H9 (cell line): ENCODE measurements around the gene MYADM. TPM values are rescaled to one million over a fixed set of nuclear protein-coding genes. Genes with fewer than 3 reads are reported as not detected.

Experiments used
- DNase-seq: peaks from one replicate; pipeline ENCODE4 v3.0.0-alpha.2; 2017
- H2AFZ ChIP-seq: one replicate; pipeline ENCODE4 v1.6.1; 2013; ENCODE audit warnings: mild to moderate bottlenecking, low read length, control low read depth, moderate library complexity
- H2AK5ac ChIP-seq: 2 replicates; pipeline ENCODE4 v1.6.1; 2013; ENCODE audit warnings: low read length, control low read depth, mixed read lengths; ENCODE audit not compliant: insufficient read length
- H2BK120ac ChIP-seq: one replicate; pipeline ENCODE4 v1.6.1; 2013; ENCODE audit warnings: low read depth, mild to moderate bottlenecking, low read length, control low read depth, inconsistent platforms; ENCODE audit not compliant: poor library complexity, severe bottlenecking
- H2BK12ac ChIP-seq: 2 replicates; pipeline ENCODE4 v1.6.1; 2013; ENCODE audit warnings: low read length, control low read depth, mixed read lengths, low read depth; ENCODE audit not compliant: insufficient read length
- H2BK15ac ChIP-seq: 2 replicates; pipeline ENCODE4 v1.6.1; 2013; ENCODE audit warnings: low read depth, low read length, control low read depth
- H2BK20ac ChIP-seq: one replicate; pipeline ENCODE4 v1.6.1; 2013; ENCODE audit warnings: low read depth, mild to moderate bottlenecking, low read length, control low read depth, inconsistent platforms; ENCODE audit not compliant: poor library complexity, severe bottlenecking
- H2BK5ac ChIP-seq: 2 replicates; pipeline ENCODE4 v1.6.1; 2013; ENCODE audit warnings: low read length, control low read depth, mixed read lengths; ENCODE audit not compliant: insufficient read length
- H3K14ac ChIP-seq: 2 replicates; pipeline ENCODE4 v1.6.1; 2013; ENCODE audit warnings: low read length, control low read depth; ENCODE audit not compliant: insufficient read depth
- H3K18ac ChIP-seq: 2 replicates; pipeline ENCODE4 v1.6.1; 2013; ENCODE audit warnings: low read depth, mild to moderate bottlenecking, mixed read lengths, low read length, control low read depth; ENCODE audit not compliant: insufficient read length
- H3K23ac ChIP-seq: 2 replicates; pipeline ENCODE4 v1.6.1; 2013; ENCODE audit warnings: low read length, control low read depth, mixed read lengths, low read depth; ENCODE audit not compliant: insufficient read length
- H3K23me2 ChIP-seq: 2 replicates; pipeline ENCODE4 v1.6.1; 2013; ENCODE audit warnings: low read depth, mild to moderate bottlenecking, mixed read lengths, low read length, control low read depth; ENCODE audit not compliant: insufficient read length, poor library complexity, severe bottlenecking
- H3K27ac ChIP-seq: 2 replicates; pipeline ENCODE4 v1.5.1; 2013; ENCODE audit warnings: low read length, control low read depth, mixed read lengths, low read depth; ENCODE audit not compliant: insufficient read length
- H3K27me3 ChIP-seq: 2 replicates; pipeline ENCODE4 v1.6.1; 2013; ENCODE audit warnings: low read length, control low read depth, inconsistent platforms; ENCODE audit not compliant: insufficient read depth
- H3K4ac ChIP-seq: 2 replicates; pipeline ENCODE4 v1.6.1; 2013; ENCODE audit warnings: low read depth, mild to moderate bottlenecking, control low read depth, inconsistent platforms, low read length, moderate library complexity
- H3K4me1 ChIP-seq: 2 replicates; pipeline ENCODE4 v1.6.1; 2013; ENCODE audit warnings: low read length, control low read depth, inconsistent platforms; ENCODE audit not compliant: insufficient read depth
- H3K4me2 ChIP-seq: 2 replicates; pipeline ENCODE4 v1.6.1; 2013; ENCODE audit warnings: low read length, control low read depth, mixed read lengths; ENCODE audit not compliant: insufficient read length, insufficient read depth
- H3K56ac ChIP-seq: 2 replicates; pipeline ENCODE4 v1.6.1; 2013; ENCODE audit warnings: low read depth, mild to moderate bottlenecking, mixed read lengths, low read length, control low read depth; ENCODE audit not compliant: insufficient read length
- H3K79me1 ChIP-seq: 2 replicates; pipeline ENCODE4 v1.6.1; 2013; ENCODE audit warnings: low read depth, mild to moderate bottlenecking, moderate library complexity, low read length, control low read depth, inconsistent platforms; ENCODE audit not compliant: insufficient read depth, poor library complexity, severe bottlenecking
- H3K79me2 ChIP-seq: 2 replicates; pipeline ENCODE4 v1.6.1; 2013; ENCODE audit warnings: low read length, control low read depth, inconsistent platforms; ENCODE audit not compliant: insufficient read depth
- H3K9ac ChIP-seq: 2 replicates; pipeline ENCODE4 v1.6.1; 2013; ENCODE audit warnings: low read length, control low read depth, mixed read lengths; ENCODE audit not compliant: insufficient read length; ENCODE audit errors: extremely low read depth
- H3K9me3 ChIP-seq: one replicate; pipeline ENCODE4 v1.6.1; 2013; ENCODE audit warnings: low read depth, low read length, inconsistent platforms; ENCODE audit not compliant: control insufficient read depth
- H3T11ph ChIP-seq: one replicate; pipeline ENCODE4 v1.6.1; 2013; ENCODE audit warnings: mild to moderate bottlenecking, low read length, control low read depth, inconsistent platforms
- H4K20me1 ChIP-seq: one replicate; pipeline ENCODE4 v1.6.1; 2013; ENCODE audit not compliant: control insufficient read depth, insufficient read length, insufficient read depth
- H4K5ac ChIP-seq: 2 replicates; pipeline ENCODE4 v1.6.1; 2013; ENCODE audit warnings: low read depth, mild to moderate bottlenecking, mixed read lengths, low read length, control low read depth; ENCODE audit not compliant: insufficient read length
- H4K8ac ChIP-seq: replicated peaks from 2 replicates; pipeline ENCODE4 v1.6.1; 2013; ENCODE audit warnings: low read length, control low read depth, mixed read lengths, low read depth; ENCODE audit not compliant: insufficient read length
- H4K91ac ChIP-seq: 2 replicates; pipeline ENCODE4 v1.6.1; 2013; ENCODE audit warnings: low read depth, mild to moderate bottlenecking, moderate library complexity, mixed read lengths, low read length, control low read depth; ENCODE audit not compliant: insufficient read length
- H3K27ac Mint-ChIP-seq, 3 experiments: 2 replicates in 2 of 3; 3 replicates in 1 of 3; pipeline ENCODE4 v1.8.0; 2020 to 2021; ENCODE audit warnings: mixed read lengths in 3 of 3, mild to moderate bottlenecking in 1 of 3, moderate library complexity in 1 of 3
- H3K27me3 Mint-ChIP-seq: 2 replicates; pipeline ENCODE4 v1.8.0; 2021; ENCODE audit warnings: low read depth, mild to moderate bottlenecking, moderate library complexity, mixed read lengths
- H3K36me3 Mint-ChIP-seq, 3 experiments: 2 replicates in 2 of 3; 3 replicates in 1 of 3; pipeline ENCODE4 v1.8.0; 2020 to 2021; ENCODE audit warnings: low read depth in 3 of 3, mixed read lengths in 3 of 3; ENCODE audit not compliant: insufficient read depth in 1 of 3
- H3K4me1 Mint-ChIP-seq, 2 experiments: 2 replicates each; pipeline ENCODE4 v1.8.0; 2020; ENCODE audit warnings: mixed read lengths in 2 of 2
- H3K4me3 Mint-ChIP-seq, 2 experiments: 2 replicates in 1 of 2; 3 replicates in 1 of 2; pipeline ENCODE4 v1.8.0; 2020 to 2021; ENCODE audit warnings: mild to moderate bottlenecking in 2 of 2, mixed read lengths in 2 of 2, moderate library complexity in 1 of 2
- H3K9me3 Mint-ChIP-seq, 2 experiments: 2 replicates in 1 of 2; 3 replicates in 1 of 2; pipeline ENCODE4 v1.8.0; 2020; ENCODE audit warnings: mild to moderate bottlenecking in 2 of 2, mixed read lengths in 2 of 2, moderate library complexity in 1 of 2
- WGBS: extraction: QIAGEN DNeasy Blood & Tissue Kit; methylation state at CpG from one replicate; pipeline ENCODE4 v1.1.7; 2013; ENCODE audit warnings: missing lambda C conversion rate, low lambda C conversion rate, mixed read lengths; ENCODE audit not compliant: insufficient read length; ENCODE audit errors: extremely low coverage; 5-methylcytosine and 5-hydroxymethylcytosine counted together
- total RNA-seq: library from RNA; stranded (reverse); gene quantifications from 2 replicates; pipeline ENCODE4 v1.2.1, GENCODE V29; 2021
- TF ChIP-seq, protein P1 (sequence below): fragments of 200-600 bp; sonication (generic); conservative IDR thresholded peaks from 3 replicates; pipeline ENCODE4 v1.8.0; 2021; ENCODE audit warnings: antibody characterized with exemption, mild to moderate bottlenecking

Gene MYADM
- total RNA-seq, 1 experiment from 2014 or later = 116 TPM

DNA sequence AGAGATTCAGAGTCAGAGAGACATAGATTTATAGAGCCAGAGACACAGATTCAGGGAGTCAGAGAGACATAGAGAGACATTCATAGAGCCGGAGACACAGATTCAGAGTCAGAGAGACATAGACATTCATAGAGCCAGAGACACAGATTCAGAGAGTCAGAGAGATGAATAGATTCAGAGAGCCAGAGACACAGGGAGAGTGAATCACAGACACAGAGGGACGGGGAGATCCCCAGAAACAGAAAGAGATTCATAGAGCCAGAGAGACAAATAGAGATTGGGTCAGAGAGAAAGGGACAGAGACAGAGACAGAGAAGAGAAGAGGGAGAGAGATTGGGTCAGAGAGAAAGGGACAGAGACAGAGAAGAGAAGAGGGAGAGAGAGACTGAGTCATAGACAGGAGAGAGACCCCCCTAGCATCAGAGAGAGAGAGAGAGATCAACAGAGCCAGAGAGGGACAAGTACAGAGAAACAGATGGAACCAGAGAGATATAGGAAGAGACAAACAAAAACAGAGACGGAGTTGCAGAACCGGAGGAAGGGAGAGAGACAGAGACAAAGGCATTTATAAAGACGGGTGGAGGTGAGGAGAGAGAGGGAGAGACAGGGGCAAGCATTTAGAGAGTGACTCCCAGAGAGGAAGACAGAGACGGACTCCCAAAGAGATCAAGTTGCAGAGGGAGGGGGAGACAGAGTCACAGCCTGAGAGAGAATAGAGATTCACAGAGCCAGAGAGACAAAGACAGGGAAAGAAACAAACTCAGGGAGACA is 13.2 kb downstream of the MYADM start:
- no peaks in the 10 kb centered on the region for H3K79me2 ChIP-seq
- no peak overlapping the region for H2BK12ac ChIP-seq
- no peak overlapping the region for H2AFZ ChIP-seq
- H3K56ac ChIP-seq = no peak overlapping the region
- H3K27me3 Mint-ChIP-seq = peaks cover 23% of the 10 kb centered on the region
- no peaks in the 10 kb centered on the region; the same call in 1 of the 2 replicates for H3K4me1 ChIP-seq
- H2BK5ac ChIP-seq = no peak overlapping the region
- no peak overlapping the region for H2BK15ac ChIP-seq
- DNase-seq = peak; percentile 70
- TF ChIP-seq, protein P1, sequence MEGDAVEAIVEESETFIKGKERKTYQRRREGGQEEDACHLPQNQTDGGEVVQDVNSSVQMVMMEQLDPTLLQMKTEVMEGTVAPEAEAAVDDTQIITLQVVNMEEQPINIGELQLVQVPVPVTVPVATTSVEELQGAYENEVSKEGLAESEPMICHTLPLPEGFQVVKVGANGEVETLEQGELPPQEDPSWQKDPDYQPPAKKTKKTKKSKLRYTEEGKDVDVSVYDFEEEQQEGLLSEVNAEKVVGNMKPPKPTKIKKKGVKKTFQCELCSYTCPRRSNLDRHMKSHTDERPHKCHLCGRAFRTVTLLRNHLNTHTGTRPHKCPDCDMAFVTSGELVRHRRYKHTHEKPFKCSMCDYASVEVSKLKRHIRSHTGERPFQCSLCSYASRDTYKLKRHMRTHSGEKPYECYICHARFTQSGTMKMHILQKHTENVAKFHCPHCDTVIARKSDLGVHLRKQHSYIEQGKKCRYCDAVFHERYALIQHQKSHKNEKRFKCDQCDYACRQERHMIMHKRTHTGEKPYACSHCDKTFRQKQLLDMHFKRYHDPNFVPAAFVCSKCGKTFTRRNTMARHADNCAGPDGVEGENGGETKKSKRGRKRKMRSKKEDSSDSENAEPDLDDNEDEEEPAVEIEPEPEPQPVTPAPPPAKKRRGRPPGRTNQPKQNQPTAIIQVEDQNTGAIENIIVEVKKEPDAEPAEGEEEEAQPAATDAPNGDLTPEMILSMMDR = no peak
- no peak overlapping the region for H4K91ac ChIP-seq
- peaks cover 37% of the 10 kb centered on the region for H3K23me2 ChIP-seq
- H3K27ac Mint-ChIP-seq = no peak overlapping the region
- H3K23ac ChIP-seq = no peak overlapping the region
- WGBS = no CpG with 5 or more reads among the region's 6 CpGs
- no peak overlapping the region for H3T11ph ChIP-seq
- H3K9me3 Mint-ChIP-seq = no peaks in the 10 kb centered on the region
- H3K14ac ChIP-seq = no peak overlapping the region
- H3K4me3 Mint-ChIP-seq = no peak overlapping the region
- no peak overlapping the region for H2BK120ac ChIP-seq
- no peak overlapping the region for H3K18ac ChIP-seq
- H4K8ac ChIP-seq = no peak overlapping the region
- no peaks in the 10 kb centered on the region for H3K9me3 ChIP-seq
- H3K4me2 ChIP-seq = peak overlapping the region; percentile 81
- peaks cover 0 to 9% (median 2%) of the 10 kb centered on the region in 3 experiments; a peak in 5 of 7 replicates for H3K36me3 Mint-ChIP-seq
- no peak overlapping the region for H3K27ac ChIP-seq
- H3K9ac ChIP-seq = no peak overlapping the region
- no peak overlapping the region for H4K5ac ChIP-seq
- no peak overlapping the region for H3K4ac ChIP-seq
- H2BK20ac ChIP-seq = no peak overlapping the region
- no peaks in the 10 kb centered on the region for H3K27me3 ChIP-seq
- H3K79me1 ChIP-seq = no peaks in the 10 kb centered on the region
- no peak overlapping the region for H2AK5ac ChIP-seq
- H3K4me1 Mint-ChIP-seq = peaks cover 27 to 31% of the 10 kb centered on the region in 2 experiments
- no peaks in the 10 kb centered on the region for H4K20me1 ChIP-seq
